Measurements from ENCODE around the gene ADAMTS2.

ADAMTS2 gene

GRCh38 chr5:179343719-179344430 is 1.4 kb downstream of the ADAMTS2 start:
- no peak for DNase-seq (ENCODE audit: low read depth in 2 of 2)

GRCh38 chr5:179343021-179343718 is 2.1 kb downstream of the ADAMTS2 start:
- DNase-seq (ENCODE audit: low read depth in 2 of 2): no peak

GRCh38 chr5:179342577-179342976 is 2.7 kb downstream of the ADAMTS2 start:
- DNase-seq (ENCODE audit: low read depth in 2 of 2): no peak

GRCh38 chr5:179340465-179340864 is 4.8 kb downstream of the ADAMTS2 start:
- no peak for DNase-seq (ENCODE audit: low read depth in 2 of 2)

- DNase-seq (ENCODE audit: low read depth in 2 of 2): no peak
These were observed 5.3 kb downstream of the ADAMTS2 start for GRCh38 chr5:179339996-179340395.

GRCh38 chr5:179339081-179339480 is 6.2 kb downstream of the ADAMTS2 start:
- no peak for DNase-seq (ENCODE audit: low read depth in 2 of 2)

GRCh38 chr5:179337796-179338676 is 7.2 kb downstream of the ADAMTS2 start:
- no peak for DNase-seq (ENCODE audit: low read depth in 2 of 2)

- DNase-seq (ENCODE audit: low read depth in 2 of 2): no peak
These were observed 8.1 kb downstream of the ADAMTS2 start for GRCh38 chr5:179336871-179337795.

GRCh38 chr5:179336126-179336870 is 9.0 kb downstream of the ADAMTS2 start:
- no peak for DNase-seq (ENCODE audit: low read depth in 2 of 2)

- no peak for DNase-seq (ENCODE audit: low read depth in 2 of 2)
These were observed 11.2 kb downstream of the ADAMTS2 start for GRCh38 chr5:179333796-179334761.

GRCh38 chr5:179332741-179333290 is 12.4 kb downstream of the ADAMTS2 start:
- DNase-seq (ENCODE audit: low read depth in 2 of 2): no peak

- no peak for DNase-seq (ENCODE audit: low read depth in 2 of 2)
These were observed 13.5 kb downstream of the ADAMTS2 start for GRCh38 chr5:179331591-179332375.

- no peak for DNase-seq (ENCODE audit: low read depth in 2 of 2)
These were observed 14.9 kb downstream of the ADAMTS2 start for GRCh38 chr5:179330186-179330900.

- no peak for DNase-seq (ENCODE audit: low read depth in 2 of 2)
These were observed 17.0 kb downstream of the ADAMTS2 start for GRCh38 chr5:179328291-179328690.

GRCh38 chr5:179327021-179327735 is 18.1 kb downstream of the ADAMTS2 start:
- no peak for DNase-seq (ENCODE audit: low read depth in 2 of 2)

GRCh38 chr5:179326122-179326927 is 18.9 kb downstream of the ADAMTS2 start:
- no peak for DNase-seq (ENCODE audit: low read depth in 2 of 2)

Data from stimulated activated CD8-positive, alpha-beta memory T cell treated with anti-CD3 and anti-CD28 coated beads, Interleukin-7, amount 100 ng/mL, for 4 hours (primary cell).